ENCODE results near the gene CTXN2. TPM values are rescaled to one million over a fixed set of nuclear protein-coding genes. Genes with fewer than 3 reads are reported as not detected.

Gene CTXN2
- total RNA-seq, 2 experiments from 2014 or later = not detected

DNA sequence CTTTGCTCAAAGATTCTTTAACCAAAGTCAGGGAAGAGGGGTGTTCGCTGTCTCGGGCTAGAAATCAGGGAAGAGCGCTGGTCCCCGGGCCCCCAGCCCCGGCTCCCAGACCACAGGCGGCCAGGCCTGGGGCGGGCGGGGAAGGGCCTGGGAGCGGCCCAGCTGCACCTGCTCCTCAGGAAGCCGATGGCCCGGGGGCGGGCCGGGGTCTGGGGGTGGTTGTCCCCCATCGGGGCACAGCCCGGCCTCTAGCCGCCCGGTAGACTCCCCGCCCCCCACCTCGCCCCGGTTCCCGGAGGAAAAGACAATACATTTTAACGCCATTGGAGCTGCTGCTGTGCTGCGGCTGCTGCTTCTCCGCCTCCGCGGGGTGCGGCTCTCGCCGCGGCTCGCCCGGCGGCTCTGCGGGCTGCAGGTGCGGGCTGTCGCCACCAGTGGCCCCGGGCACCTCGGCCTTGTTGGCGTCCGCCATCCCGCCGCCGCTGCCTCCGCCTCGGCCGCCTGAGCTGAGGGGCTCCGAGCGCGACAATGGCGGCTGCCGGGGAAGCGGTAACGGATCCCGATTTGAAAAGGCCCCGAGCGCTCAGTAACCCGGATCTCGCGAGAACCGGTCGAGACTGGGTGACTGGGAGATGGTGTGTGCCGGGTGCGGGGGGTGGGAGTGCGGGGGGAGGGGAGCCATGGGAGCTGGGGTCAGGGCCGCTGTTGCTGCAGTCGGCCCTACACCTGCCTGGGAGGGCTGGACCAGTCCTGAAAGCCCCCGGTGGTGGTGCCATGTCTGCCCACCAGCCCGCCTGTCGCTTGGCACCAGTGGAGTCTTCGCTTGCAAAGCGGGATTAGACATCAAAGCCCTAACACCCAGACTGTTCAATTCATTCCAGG, 13.5 kb upstream of the CTXN2 start, which contains the start of gene MYEF2:
Gene MYEF2, minus strand, starts transcription at position 530 of the 882 bp plus-strand sequence. Its CDS starts 58 bp downstream, at position 472.
- CTCF ChIA-PET = no interaction called here
- Mint-ChIP-seq H3K9me3 (peaks cover 3% of the 10 kb centered on the region), H3K36me3 (ENCODE audit: low read depth) (peaks cover 8% of the 10 kb centered on the region), H3K4me1 (peaks cover 23% of the 10 kb centered on the region), H3K27ac (peak within 1 kb of the TSS; percentile 93), H3K4me3 (peak within 1 kb of the TSS; percentile 82), H3K27me3 (peaks cover 14% of the 10 kb centered on the region)
- DNase-seq = peak; percentile 83
- POLR2A ChIA-PET = interaction anchor here (0.7 to 1.2 kb wide), 2 partner anchors 633 to 1003 kb away, joined by 3 to 4 read pairs; partner anchors contain the start of gene CEP152

DNA sequence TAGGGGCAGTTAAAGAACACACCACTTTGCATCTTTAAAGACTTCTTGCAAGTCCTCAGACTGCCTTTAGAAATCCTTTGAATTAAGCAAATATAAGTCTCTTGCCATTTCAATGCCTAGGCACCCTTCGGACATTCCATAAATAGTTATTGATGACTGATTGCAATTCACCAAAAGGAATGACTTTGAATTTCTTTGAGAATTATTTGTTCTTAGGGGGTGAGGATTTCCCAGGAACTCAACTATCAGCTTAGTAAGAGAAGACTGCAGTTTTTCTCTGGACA, 12.9 kb upstream of the CTXN2 start:
- H3K27me3 Mint-ChIP-seq = peaks cover 16% of the 10 kb centered on the region

DNA sequence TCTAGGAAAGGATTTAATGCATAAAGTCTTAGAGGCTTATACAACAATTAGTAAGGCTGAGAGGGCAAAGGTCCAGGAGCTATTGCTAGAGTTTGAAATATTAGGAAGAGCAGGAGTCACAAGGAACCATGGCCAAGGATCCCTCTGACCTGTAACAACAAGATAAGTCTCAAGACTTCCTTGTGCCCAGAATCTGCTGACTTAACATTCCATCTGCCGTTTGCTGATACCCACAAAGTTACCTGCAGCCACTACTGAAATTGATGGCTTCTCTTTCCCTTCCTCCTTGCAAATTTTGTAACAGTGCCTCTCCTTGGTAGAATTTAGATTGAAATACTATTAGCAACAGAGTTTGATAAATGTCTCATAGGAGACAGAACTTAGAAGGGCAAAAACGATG, 8.7 kb upstream of the CTXN2 start:
- no peak for DNase-seq
- Mint-ChIP-seq H3K4me1 (no peaks in the 10 kb centered on the region), H3K27me3 (peaks cover 24% of the 10 kb centered on the region), H3K9me3 (no peaks in the 10 kb centered on the region), H3K27ac (no peak overlapping the region), H3K36me3 (ENCODE audit: low read depth) (no peaks in the 10 kb centered on the region), H3K4me3 (no peak overlapping the region)
- ChIA-PET CTCF (no interaction called here), POLR2A (no interaction called here)

More for the DNA sequence above, 12.9 kb upstream of the CTXN2 start:
- H3K36me3 Mint-ChIP-seq (ENCODE audit: low read depth) = peaks cover 8% of the 10 kb centered on the region
- CTCF ChIA-PET = no interaction called here
- DNase-seq = no peak
- H3K27ac Mint-ChIP-seq = peak overlapping the region; percentile 25
- H3K4me1 Mint-ChIP-seq = peaks cover 23% of the 10 kb centered on the region
- H3K4me3 Mint-ChIP-seq = peak overlapping the region; percentile 54
- H3K9me3 Mint-ChIP-seq = no peaks in the 10 kb centered on the region
- POLR2A ChIA-PET = no interaction called here

DNA sequence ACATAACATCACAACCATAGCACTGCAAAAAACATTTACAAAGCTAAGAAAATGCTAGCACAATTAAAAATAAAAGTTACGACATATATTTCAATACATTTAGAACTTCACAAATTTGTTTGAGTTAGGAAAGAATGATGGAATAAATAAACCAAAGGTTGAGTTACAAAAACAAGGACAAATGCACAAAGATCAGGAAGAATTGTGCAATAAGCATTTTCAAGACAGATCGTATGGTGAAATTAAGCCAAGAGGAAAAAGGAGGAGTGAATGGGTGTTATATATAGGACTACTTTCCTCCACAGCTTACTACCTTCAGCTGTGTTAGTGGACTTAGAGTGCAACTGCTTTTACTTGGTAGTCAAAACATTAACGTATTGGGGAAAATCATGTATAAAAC, 5.9 kb upstream of the CTXN2 start:
- Mint-ChIP-seq H3K9me3 (no peaks in the 10 kb centered on the region), H3K4me3 (no peak overlapping the region), H3K27ac (no peak overlapping the region), H3K4me1 (no peaks in the 10 kb centered on the region), H3K36me3 (ENCODE audit: low read depth) (no peaks in the 10 kb centered on the region), H3K27me3 (peaks cover 27% of the 10 kb centered on the region)
- no peak for DNase-seq
- POLR2A ChIA-PET = no interaction called here
- CTCF ChIA-PET = no interaction called here

DNA sequence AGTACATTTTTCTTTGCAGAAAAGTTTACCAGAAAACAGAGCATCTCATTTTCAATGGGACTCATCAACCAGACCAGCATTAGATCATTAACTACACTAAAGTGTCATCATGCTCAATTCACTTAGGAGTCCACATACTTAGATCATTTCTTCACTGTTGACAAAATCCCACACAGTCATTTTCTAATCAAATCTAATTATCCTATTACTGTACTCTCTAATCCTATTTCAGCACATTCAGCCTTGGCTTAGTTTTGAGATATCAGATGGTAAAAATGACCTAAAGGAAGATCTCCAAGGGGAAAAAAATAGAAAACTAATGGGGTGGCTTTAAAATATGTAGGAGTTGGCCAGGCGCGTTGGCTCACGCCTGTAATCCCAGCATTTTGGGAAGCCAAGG, 5.2 kb upstream of the CTXN2 start:
- H3K27me3 Mint-ChIP-seq = peaks cover 28% of the 10 kb centered on the region
- ChIA-PET CTCF (no interaction called here), POLR2A (no interaction called here)
- no peak overlapping the region for H3K4me3 Mint-ChIP-seq
- no peaks in the 10 kb centered on the region for H3K36me3 Mint-ChIP-seq (ENCODE audit: low read depth)
- no peak overlapping the region for H3K27ac Mint-ChIP-seq
- DNase-seq = no peak
- H3K4me1 Mint-ChIP-seq = peaks cover under 1% of the 10 kb centered on the region
- no peaks in the 10 kb centered on the region for H3K9me3 Mint-ChIP-seq

DNA sequence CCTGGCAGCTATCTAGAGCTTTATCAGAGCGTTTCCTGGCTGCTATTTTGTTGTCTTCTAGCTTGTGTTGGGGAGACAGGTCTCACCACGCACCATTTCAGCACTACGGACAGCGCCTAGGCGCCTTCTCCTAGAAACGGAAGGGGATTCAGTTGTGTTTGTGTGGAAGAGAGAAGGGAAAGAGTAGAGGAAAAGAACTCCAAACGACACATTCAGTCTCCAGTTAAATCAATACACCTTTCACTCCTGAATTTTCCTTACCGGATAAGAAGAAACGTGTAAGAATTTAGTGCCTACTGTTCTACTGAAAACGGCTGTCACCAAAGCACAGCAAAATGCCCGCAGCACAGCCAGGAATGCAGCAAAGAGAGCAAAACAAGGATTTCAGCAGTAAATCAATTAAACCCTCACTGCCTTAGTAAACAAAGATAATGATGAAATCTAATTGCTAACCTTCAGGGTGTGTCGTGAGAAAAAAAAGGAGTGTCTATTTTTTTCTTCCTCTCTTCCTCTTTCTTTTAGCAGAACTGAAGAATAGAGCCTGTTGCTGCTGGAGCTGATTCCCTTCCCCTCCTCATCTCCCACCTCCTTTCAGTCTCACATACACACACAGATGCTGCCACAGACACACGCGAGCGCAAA, 412 bp upstream of the CTXN2 start:
- CTCF ChIA-PET = no interaction called here
- POLR2A ChIA-PET = no interaction called here
- Mint-ChIP-seq H3K4me3 (no peak overlapping the region), H3K36me3 (ENCODE audit: low read depth) (no peaks in the 10 kb centered on the region), H3K9me3 (no peaks in the 10 kb centered on the region), H3K27ac (peak overlapping the region; percentile 15), H3K27me3 (peaks cover 34% of the 10 kb centered on the region), H3K4me1 (peaks cover 3% of the 10 kb centered on the region)
- DNase-seq = peak; percentile 70

DNA sequence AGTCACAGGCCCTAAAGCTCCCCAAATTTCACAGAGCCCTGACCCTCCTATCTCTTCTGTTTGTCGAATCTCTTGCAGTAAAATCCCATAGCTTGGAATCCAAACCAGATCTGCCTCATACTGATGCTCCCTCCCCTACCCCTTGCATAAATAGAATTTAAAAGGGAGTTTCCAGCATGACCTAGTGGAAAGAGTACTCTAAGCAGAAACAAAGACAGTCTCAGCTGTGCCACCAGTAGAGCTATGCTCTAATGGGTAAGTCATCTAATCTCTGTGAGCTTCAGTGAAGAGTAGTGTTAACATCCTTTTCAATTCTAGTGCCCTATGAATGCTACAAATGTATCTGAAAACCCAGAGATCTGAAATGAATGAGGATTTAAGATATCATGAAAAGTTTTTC, 10.6 kb downstream of the CTXN2 start:
- no peak for DNase-seq
- no peak overlapping the region for H3K27ac Mint-ChIP-seq
- CTCF ChIA-PET = no interaction called here
- no peaks in the 10 kb centered on the region for H3K9me3 Mint-ChIP-seq
- H3K4me3 Mint-ChIP-seq = no peak overlapping the region
- H3K36me3 Mint-ChIP-seq (ENCODE audit: low read depth) = no peaks in the 10 kb centered on the region
- POLR2A ChIA-PET = no interaction called here
- H3K27me3 Mint-ChIP-seq = peaks cover 32% of the 10 kb centered on the region
- no peaks in the 10 kb centered on the region for H3K4me1 Mint-ChIP-seq

DNA sequence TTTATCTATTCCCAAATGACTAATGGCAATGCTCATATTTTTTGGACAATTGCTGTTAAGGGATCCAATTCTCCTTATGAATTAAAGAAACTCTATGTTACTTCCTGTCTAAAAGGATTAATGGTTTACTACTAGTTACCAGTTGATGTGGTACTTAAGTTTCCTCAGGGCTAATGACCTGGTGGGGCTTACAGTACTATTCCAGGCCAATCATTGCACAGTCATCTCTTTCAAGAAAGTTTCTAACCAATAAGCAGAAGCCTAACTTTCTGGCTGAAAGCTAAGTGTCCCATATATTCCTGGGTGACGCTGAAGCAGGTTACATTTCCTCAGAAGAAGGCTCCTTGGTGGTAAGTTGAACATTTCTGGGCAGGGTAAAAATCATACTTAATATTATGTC, 14.5 kb downstream of the CTXN2 start, which contains the start of gene SLC12A1:
Gene SLC12A1, plus strand, starts transcription at position 322 of the 400 bp plus-strand sequence. CDS start 1,418 bp downstream, outside the sequence.
- DNase-seq = no peak
- Mint-ChIP-seq H3K36me3 (ENCODE audit: low read depth) (no peaks in the 10 kb centered on the region), H3K9me3 (no peaks in the 10 kb centered on the region), H3K4me3 (no peak within 1 kb of the TSS), H3K27ac (no peak within 1 kb of the TSS), H3K27me3 (peaks cover 22% of the 10 kb centered on the region), H3K4me1 (no peaks in the 10 kb centered on the region)
- ChIA-PET CTCF (no interaction called here), POLR2A (no interaction called here)

DNA sequence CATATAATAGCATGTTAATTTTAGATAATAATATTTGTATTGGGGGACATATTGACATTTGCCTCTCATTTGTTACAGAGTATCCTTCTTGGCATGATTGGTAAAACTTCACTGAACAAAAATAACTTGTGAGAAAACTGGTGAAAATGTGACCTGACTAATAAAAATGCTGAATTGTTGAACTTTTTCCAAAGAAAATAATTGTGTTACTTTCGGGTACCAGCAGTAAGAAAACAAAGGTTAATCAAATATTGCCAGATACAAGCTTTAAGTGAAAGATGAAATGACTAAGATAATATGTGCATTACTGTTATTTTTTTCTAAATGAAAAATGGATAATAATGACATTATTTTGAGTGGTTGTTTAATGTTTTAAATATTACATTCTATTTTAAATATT, 29.8 kb downstream of the CTXN2 start:
- Mint-ChIP-seq H3K27ac (no peak overlapping the region), H3K9me3 (no peaks in the 10 kb centered on the region), H3K4me1 (no peaks in the 10 kb centered on the region), H3K27me3 (peaks cover 16% of the 10 kb centered on the region), H3K36me3 (ENCODE audit: low read depth) (no peaks in the 10 kb centered on the region), H3K4me3 (no peak overlapping the region)
- CTCF ChIA-PET = no interaction called here
- DNase-seq = no peak
- POLR2A ChIA-PET = no interaction called here

DNA sequence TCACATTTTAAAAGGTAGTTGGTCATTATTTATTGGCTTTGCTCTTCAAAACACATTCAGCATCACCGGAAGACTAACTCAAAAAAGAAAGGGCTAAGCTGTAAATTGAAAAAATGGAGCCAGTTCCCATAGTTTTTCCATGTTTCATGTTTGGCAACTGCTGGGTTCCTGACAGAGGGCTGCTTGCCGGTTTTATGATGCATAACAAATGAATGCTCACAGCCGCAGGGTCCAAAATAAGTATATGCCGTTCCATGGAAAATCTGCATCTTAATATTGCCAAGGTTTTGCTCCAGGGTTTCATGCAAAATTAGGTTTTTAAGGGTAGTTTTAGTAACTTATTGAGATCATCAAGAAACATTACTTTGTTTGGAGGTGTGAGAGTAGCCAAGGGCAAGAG, 30.4 kb downstream of the CTXN2 start:
- Mint-ChIP-seq H3K27ac (no peak overlapping the region), H3K9me3 (no peaks in the 10 kb centered on the region), H3K4me1 (no peaks in the 10 kb centered on the region), H3K27me3 (peaks cover 16% of the 10 kb centered on the region), H3K4me3 (no peak overlapping the region), H3K36me3 (ENCODE audit: low read depth) (no peaks in the 10 kb centered on the region)
- ChIA-PET CTCF (no interaction called here), POLR2A (no interaction called here)
- DNase-seq = no peak

DNA sequence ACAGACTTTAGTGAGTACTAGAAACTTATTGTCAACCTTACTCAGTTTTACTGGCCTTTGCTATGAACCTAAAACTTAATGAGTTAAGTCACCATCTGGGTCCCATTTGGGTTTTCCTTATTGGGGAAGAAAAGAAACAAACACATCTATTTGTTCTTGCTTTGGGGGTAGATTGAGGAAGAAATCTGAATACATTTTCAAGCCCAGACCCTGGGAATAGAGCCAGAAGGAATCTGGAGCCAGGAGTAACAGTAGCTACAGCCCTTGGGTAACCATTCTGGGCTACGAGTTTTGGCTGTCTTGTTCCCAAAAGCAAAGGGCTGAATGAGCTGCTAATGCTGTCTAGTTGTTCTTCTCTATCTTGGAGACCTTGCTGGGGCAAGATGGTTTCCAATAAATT, 31.2 kb downstream of the CTXN2 start:
- Mint-ChIP-seq H3K27me3 (peaks cover 13% of the 10 kb centered on the region), H3K4me1 (no peaks in the 10 kb centered on the region), H3K4me3 (no peak overlapping the region), H3K9me3 (no peaks in the 10 kb centered on the region), H3K27ac (no peak overlapping the region), H3K36me3 (ENCODE audit: low read depth) (no peaks in the 10 kb centered on the region)
- DNase-seq = no peak
- ChIA-PET CTCF (no interaction called here), POLR2A (no interaction called here)

DNA sequence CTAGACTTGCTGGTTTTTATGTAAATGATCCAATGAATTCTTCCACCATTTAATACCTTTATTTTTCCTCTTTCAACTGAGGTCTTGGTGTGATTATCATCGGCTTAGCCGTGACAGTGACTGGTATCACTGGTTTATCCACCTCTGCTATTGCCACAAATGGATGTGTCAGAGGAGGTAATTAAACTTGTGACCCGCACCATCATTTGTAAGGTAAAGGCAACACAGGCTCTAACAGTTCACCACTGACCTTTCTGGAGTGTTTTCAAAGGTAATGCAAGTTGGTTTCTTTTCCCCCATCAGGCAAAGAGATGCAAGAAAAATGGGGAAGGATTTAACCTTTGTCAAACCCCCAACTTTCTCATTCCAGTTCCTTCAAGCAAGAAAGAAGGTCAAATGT, 34.3 kb downstream of the CTXN2 start:
- ChIA-PET POLR2A (no interaction called here), CTCF (no interaction called here)
- Mint-ChIP-seq H3K4me3 (no peak overlapping the region), H3K36me3 (ENCODE audit: low read depth) (no peaks in the 10 kb centered on the region), H3K4me1 (no peaks in the 10 kb centered on the region), H3K27me3 (peaks cover 8% of the 10 kb centered on the region), H3K9me3 (no peaks in the 10 kb centered on the region), H3K27ac (no peak overlapping the region)
- no peak for DNase-seq

DNA sequence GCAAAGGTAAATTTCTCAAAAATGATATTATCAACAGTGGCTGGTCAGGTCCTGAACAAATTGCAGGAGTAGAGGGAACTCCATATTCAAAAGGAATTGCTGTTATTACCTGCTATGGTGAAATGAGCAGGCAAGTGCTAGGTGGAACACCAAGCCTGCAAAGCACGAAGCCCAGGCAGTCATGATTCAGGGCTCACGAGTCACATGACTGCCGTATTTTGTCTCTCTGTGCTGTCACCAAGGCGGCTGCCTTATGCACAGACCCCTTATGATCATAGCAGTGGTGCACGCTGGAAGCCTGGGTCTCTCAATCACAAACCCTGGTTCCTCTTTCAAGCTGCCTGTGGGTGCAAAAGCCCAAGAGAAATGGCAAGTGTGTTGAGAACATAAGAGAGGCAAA, 39.0 kb downstream of the CTXN2 start:
- CTCF ChIA-PET = no interaction called here
- Mint-ChIP-seq H3K4me1 (no peaks in the 10 kb centered on the region), H3K9me3 (no peaks in the 10 kb centered on the region), H3K27me3 (peaks cover 6% of the 10 kb centered on the region), H3K36me3 (ENCODE audit: low read depth) (no peaks in the 10 kb centered on the region), H3K4me3 (no peak overlapping the region), H3K27ac (no peak overlapping the region)
- POLR2A ChIA-PET = no interaction called here
- no peak for DNase-seq

DNA sequence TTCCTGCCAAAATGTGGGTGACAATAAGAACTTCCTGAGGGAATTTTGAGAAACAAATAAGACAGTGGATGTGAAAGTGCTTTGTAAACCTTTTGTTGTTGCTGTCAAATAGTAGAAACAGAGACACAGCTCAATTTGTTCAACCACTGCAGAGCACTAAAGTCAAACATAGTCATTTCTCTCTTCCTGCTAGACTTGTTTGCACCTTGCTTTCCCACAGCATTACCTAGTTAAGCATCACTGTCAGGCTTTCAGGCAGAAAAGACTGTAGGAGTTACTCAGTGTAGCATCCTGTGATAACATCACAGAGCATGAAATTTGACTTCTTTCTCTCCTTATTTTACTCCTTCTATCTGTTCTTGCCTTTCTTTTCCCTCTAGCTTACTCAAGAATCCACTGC, 41.8 kb downstream of the CTXN2 start:
- CTCF ChIA-PET = no interaction called here

More for the DNA sequence above, 41.8 kb downstream of the CTXN2 start:
- no peak overlapping the region for H3K27ac Mint-ChIP-seq
- H3K4me1 Mint-ChIP-seq = no peaks in the 10 kb centered on the region
- DNase-seq = no peak
- POLR2A ChIA-PET = no interaction called here
- H3K27me3 Mint-ChIP-seq = peaks cover 8% of the 10 kb centered on the region
- no peaks in the 10 kb centered on the region for H3K9me3 Mint-ChIP-seq
- H3K36me3 Mint-ChIP-seq (ENCODE audit: low read depth) = no peaks in the 10 kb centered on the region
- no peak overlapping the region for H3K4me3 Mint-ChIP-seq
